ENCODE results near the gene GRM5. TPM values are rescaled to one million over a fixed set of nuclear protein-coding genes. Genes with fewer than 3 reads are reported as not detected.

The GRM5 gene
- total RNA-seq, 4 donors from 2014 or later: 0.13 TPM; not detected in 3

GRCh38 chr11:88692306-88693086 is 373.3 kb downstream of the GRM5 start:
- no peak for TF ChIP-seq CTCF (IDR thresholded peaks at IDR 0.05)
- ATAC-seq (ENCODE audit: low FRiP score) (no peak), DNase-seq (ENCODE audit: low spot score) (no peak)

GRCh38 chr11:88689548-88690240 is 376.1 kb downstream of the GRM5 start:
- ATAC-seq (ENCODE audit: low FRiP score): no peak
- no peak for DNase-seq (ENCODE audit: low spot score)
- TF ChIP-seq CTCF (IDR thresholded peaks at IDR 0.05): no peak

DNA sequence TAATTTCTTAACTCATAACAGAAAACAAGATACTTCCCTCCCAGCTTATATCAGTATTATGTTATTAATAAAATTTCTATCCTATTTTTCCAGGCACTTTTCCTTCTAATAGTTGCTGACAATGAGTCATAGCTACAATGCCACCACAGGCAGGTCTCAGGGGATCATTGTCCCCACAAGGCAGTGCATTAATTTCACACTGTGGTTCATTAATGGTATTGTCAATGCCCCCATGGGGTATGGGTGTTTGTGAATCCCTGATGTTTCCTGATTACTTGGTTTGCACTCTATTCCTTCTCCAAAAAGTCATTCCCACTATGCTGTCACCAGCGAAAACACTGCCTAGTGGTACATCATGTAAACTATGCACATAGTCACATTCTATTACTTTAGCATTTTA is 382.8 kb downstream of the GRM5 start:
- no peak for ATAC-seq (ENCODE audit: low FRiP score)
- no peak for DNase-seq (ENCODE audit: low spot score)
- no peak for TF ChIP-seq CTCF (IDR thresholded peaks at IDR 0.05)

- no peak for DNase-seq (ENCODE audit: low spot score)
- no peak for ATAC-seq (ENCODE audit: low FRiP score)
- no peak for TF ChIP-seq CTCF (IDR thresholded peaks at IDR 0.05)
Measured at GRCh38 chr11:88680806-88681205, 385.0 kb downstream of the GRM5 start.

GRCh38 chr11:88666364-88666763 is 399.4 kb downstream of the GRM5 start:
- ATAC-seq (ENCODE audit: low FRiP score) (no peak), DNase-seq (ENCODE audit: low spot score) (no peak)
- TF ChIP-seq CTCF (IDR thresholded peaks at IDR 0.05): no peak

- DNase-seq (ENCODE audit: low spot score) (no peak), ATAC-seq (ENCODE audit: low FRiP score) (no peak)
- TF ChIP-seq CTCF (IDR thresholded peaks at IDR 0.05): no peak
Measured at GRCh38 chr11:88657076-88657738, 408.6 kb downstream of the GRM5 start.
